SJCRH30 (cell line): ENCODE results near the gene TSC22D1. TPM values are rescaled to one million over a fixed set of nuclear protein-coding genes. Genes with fewer than 3 reads are reported as not detected.

Source experiments
- total RNA-seq: library from RNA; depleted of rRNA; stranded (reverse); fragments of >200 nt; shearing (Covaris generic); gene quantifications from 2 replicates; pipeline ENCODE4 v1.2.3, GENCODE V29; 2014; rRNA removed

The TSC22D1 gene
- total RNA-seq, 1 experiment from 2014 or later = 28.0 TPM

Other genes starting within 250 kb of the TSC22D1 start
- gene SERP2, start 202.5 kb downstream of the TSC22D1 start, total RNA-seq = not detected in 2 replicates